Astrocyte (in vitro differentiated cells and primary cell): ENCODE data around the gene ANKRA2.

Experiments used
- EZH2 ChIP-seq: IDR thresholded peaks from 2 replicates; pipeline ENCODE4 v1.6.1; 2012; ENCODE audit warnings: mild to moderate bottlenecking, low read length, inconsistent platforms; ENCODE audit not compliant: insufficient read depth
- TF ChIP-seq, protein P1 (sequence below): IDR thresholded peaks from 2 replicates; pipeline ENCODE4 v1.5.1; 2011; ENCODE audit warnings: low read depth, mild to moderate bottlenecking, inconsistent platforms, low read length, moderate library complexity; ENCODE audit not compliant: insufficient read depth

DNA sequence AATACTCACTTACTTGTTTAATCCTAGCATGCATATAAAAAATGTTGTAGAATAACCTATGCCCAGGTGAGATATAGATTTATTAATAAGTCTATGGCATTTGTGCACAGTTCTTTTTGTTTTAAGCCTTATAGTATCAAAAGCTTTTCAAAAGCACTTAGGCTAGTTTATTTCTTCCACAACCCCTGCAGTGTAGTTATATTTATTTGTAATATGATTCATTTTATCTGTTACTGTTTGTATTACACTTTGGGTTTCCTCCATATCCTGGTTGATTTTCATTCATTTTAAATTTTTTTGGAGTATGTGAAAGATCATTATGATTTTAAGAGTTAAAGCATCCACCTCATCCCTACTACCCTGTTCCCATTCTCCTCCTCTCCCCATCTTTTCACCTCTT is 41.8 kb upstream of the ANKRA2 start:
- TF ChIP-seq EZH2 = no peak
- TF ChIP-seq, protein P1, sequence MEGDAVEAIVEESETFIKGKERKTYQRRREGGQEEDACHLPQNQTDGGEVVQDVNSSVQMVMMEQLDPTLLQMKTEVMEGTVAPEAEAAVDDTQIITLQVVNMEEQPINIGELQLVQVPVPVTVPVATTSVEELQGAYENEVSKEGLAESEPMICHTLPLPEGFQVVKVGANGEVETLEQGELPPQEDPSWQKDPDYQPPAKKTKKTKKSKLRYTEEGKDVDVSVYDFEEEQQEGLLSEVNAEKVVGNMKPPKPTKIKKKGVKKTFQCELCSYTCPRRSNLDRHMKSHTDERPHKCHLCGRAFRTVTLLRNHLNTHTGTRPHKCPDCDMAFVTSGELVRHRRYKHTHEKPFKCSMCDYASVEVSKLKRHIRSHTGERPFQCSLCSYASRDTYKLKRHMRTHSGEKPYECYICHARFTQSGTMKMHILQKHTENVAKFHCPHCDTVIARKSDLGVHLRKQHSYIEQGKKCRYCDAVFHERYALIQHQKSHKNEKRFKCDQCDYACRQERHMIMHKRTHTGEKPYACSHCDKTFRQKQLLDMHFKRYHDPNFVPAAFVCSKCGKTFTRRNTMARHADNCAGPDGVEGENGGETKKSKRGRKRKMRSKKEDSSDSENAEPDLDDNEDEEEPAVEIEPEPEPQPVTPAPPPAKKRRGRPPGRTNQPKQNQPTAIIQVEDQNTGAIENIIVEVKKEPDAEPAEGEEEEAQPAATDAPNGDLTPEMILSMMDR = no peak
